HEK293T (cell line): ENCODE data around the gene ORM2.

Experiments
- CTCF ChIA-PET: fragments of 350-600 bp; formaldehyde crosslinking; extraction: SDS; loops from one replicate; lab custom pipeline; 2021; ENCODE audit warnings: antibody characterized with exemption, inconsistent platforms; lab: Yijun Ruan, JAX
- POLR2A ChIA-PET: fragments of 350-600 bp; formaldehyde crosslinking; extraction: SDS; loops from one replicate; lab custom pipeline; 2020; ENCODE audit warnings: antibody characterized with exemption, inconsistent platforms; lab: Yijun Ruan, JAX
- DNase-seq: peaks from one replicate; pipeline ENCODE4 v3.0.0; 2012; ENCODE audit warnings: mixed read lengths; ENCODE audit errors: extremely low spot score
- ARNT ChIP-seq: fragments of 450-650 bp; IDR thresholded peaks from 2 replicates; pipeline ENCODE4 v1.6.1; 2017; ENCODE audit warnings: mild to moderate bottlenecking
- BHLHE40 ChIP-seq: fragments of 450-650 bp; IDR thresholded peaks from 2 replicates; pipeline ENCODE4 v1.6.1; 2016; ENCODE audit warnings: mild to moderate bottlenecking, moderate library complexity, borderline replicate concordance
- CTBP1 ChIP-seq: fragments of 450-650 bp; IDR thresholded peaks from 2 replicates; pipeline ENCODE4 v1.6.1; 2016; ENCODE audit warnings: borderline replicate concordance
- ELF4 ChIP-seq: fragments of 450-650 bp; IDR thresholded peaks from 2 replicates; pipeline ENCODE4 v1.6.1; 2017; ENCODE audit warnings: antibody characterized with exemption
- FOXA1 ChIP-seq: fragments of 450-650 bp; IDR thresholded peaks from 2 replicates; pipeline ENCODE4 v1.6.1; 2016; ENCODE audit warnings: mild to moderate bottlenecking
- FOXK2 ChIP-seq: fragments of 450-650 bp; IDR thresholded peaks from 2 replicates; pipeline ENCODE4 v1.6.1; 2016; ENCODE audit warnings: mild to moderate bottlenecking
- FOXM1 ChIP-seq: fragments of 450-650 bp; IDR thresholded peaks from 2 replicates; pipeline ENCODE4 v1.6.1; 2017; ENCODE audit warnings: mild to moderate bottlenecking, borderline replicate concordance
- HDGF ChIP-seq: fragments of 450-650 bp; IDR thresholded peaks from 2 replicates; pipeline ENCODE4 v1.6.1; 2017; ENCODE audit warnings: antibody characterized with exemption, borderline replicate concordance
- L3MBTL2 ChIP-seq: fragments of 450-650 bp; conservative IDR thresholded peaks from 2 replicates; pipeline ENCODE4 v1.6.1; 2016; ENCODE audit warnings: mild to moderate bottlenecking
- LEF1 ChIP-seq: fragments of 450-650 bp; IDR thresholded peaks from 2 replicates; pipeline ENCODE4 v1.6.1; 2017; ENCODE audit warnings: mild to moderate bottlenecking, borderline replicate concordance
- NFRKB ChIP-seq: fragments of 450-650 bp; IDR thresholded peaks from 2 replicates; pipeline ENCODE4 v1.6.1; 2016; ENCODE audit warnings: mild to moderate bottlenecking, moderate library complexity
- SP1 ChIP-seq: fragments of 450-650 bp; IDR thresholded peaks from 2 replicates; pipeline ENCODE4 v1.6.1; 2017
- SUZ12 ChIP-seq: fragments of 450-650 bp; IDR thresholded peaks from 2 replicates; pipeline ENCODE4 v1.6.1; 2016; ENCODE audit warnings: mild to moderate bottlenecking
- TARDBP ChIP-seq: fragments of 450-650 bp; IDR thresholded peaks from 2 replicates; pipeline ENCODE4 v1.6.1; 2016
- ZNF384 ChIP-seq: fragments of 450-650 bp; IDR thresholded peaks from 2 replicates; pipeline ENCODE4 v1.6.1; 2016
- TF ChIP-seq, protein P1 (sequence below): fragments of 450-650 bp; IDR thresholded peaks from 2 replicates; pipeline ENCODE4 v1.6.1; 2016

The ORM2 gene

DNA sequence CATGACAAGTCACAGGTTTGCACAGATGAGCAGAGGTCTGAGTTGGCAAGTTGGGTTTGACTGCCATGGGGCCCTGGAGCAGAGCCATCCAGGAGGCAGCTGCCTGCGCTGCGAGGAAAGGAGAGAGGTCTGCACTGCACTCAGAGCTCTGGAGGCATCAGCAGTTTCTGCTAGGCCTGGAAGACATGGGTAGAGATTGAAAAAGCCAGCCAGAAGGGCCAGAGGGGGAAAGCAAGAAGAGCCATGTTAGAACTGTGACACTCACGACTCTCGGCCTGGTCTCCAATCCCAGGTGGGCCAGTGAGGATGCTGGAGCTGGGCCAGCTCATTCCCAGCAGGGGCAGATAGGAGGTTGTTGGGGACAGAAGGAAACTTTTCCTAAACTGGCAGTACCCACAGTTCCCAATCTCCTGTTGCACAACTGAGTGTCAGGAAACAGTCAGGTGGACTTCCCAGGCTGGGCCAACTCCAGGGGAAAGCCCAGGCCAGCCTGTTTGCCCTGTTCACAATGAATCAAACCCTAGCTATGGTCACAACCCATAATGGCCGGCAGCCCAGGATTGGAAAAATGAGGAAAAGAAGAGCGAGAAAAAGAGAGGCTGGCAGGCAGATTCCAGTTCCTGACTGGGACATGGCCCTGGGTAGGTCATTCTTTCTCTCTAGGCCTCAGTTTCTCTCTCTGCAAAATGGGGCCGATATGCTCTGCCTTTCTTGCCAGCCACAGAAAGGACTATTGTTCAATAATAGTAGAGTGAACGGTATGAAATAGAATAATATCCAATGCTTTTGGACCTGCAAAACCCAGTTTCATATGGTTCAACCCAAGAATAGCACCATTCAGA, 14.6 kb upstream of the ORM2 start:
- DNase-seq: peak; percentile 4
- TF ChIP-seq, protein P1, sequence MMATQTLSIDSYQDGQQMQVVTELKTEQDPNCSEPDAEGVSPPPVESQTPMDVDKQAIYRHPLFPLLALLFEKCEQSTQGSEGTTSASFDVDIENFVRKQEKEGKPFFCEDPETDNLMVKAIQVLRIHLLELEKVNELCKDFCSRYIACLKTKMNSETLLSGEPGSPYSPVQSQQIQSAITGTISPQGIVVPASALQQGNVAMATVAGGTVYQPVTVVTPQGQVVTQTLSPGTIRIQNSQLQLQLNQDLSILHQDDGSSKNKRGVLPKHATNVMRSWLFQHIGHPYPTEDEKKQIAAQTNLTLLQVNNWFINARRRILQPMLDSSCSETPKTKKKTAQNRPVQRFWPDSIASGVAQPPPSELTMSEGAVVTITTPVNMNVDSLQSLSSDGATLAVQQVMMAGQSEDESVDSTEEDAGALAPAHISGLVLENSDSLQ: no peak
- no peak for TF ChIP-seq FOXM1
- TF ChIP-seq CTBP1: no peak
- TF ChIP-seq FOXK2: no peak
- TF ChIP-seq NFRKB: no peak
- no peak for TF ChIP-seq HDGF
- TF ChIP-seq ZNF384: no peak
- CTCF ChIA-PET: interaction anchor here (1.0 kb wide), 1 partner anchor 11 kb away, joined by 4 read pairs; no protein-coding TSS in a partner anchor
- POLR2A ChIA-PET: no interaction called here

DNA sequence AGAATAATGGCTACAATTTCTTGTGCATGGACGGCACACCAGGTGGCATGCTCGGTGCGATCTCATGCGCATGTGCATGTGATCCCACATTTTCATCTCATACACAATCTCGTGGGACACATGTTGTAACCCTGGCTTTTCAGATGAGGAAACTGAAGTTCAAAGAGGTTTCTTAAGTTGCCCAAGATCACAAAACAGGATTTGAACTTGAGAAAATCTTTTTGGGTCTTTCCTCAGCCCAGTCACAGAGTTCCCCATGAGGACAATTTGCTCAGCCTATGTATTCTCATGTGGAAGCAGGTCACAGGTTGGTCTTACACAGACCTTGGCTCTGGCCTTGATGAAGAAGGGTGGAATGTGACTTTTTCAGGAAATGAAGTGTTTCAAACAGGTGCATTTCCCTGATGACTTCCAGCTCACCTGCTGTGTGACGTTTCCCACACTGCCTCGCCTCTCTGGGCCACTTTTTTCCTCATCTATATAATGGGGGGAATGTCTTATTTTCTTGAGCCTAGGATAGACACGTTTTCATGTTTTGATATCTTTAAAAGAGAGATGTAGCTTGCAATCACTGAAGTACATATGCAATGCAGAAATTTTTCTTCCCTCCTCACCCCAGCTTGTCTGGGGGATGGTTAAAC, 13.8 kb upstream of the ORM2 start:
- CTCF ChIA-PET: interaction anchor here (0.7 kb wide), 1 partner anchor 10 kb away, joined by 3 read pairs; no protein-coding TSS in a partner anchor
- POLR2A ChIA-PET: no interaction called here
- no peak for DNase-seq
- no peak for TF ChIP-seq SP1
- no peak for TF ChIP-seq FOXM1
- TF ChIP-seq L3MBTL2: no peak
- TF ChIP-seq ELF4: no peak
- no peak for TF ChIP-seq LEF1
- TF ChIP-seq FOXK2: no peak
- no peak for TF ChIP-seq ZNF384
- no peak for TF ChIP-seq CTBP1
- no peak for TF ChIP-seq BHLHE40
- TF ChIP-seq HDGF: no peak
- no peak for TF ChIP-seq SUZ12
- TF ChIP-seq, protein P1: no peak
- TF ChIP-seq FOXA1: no peak

DNA sequence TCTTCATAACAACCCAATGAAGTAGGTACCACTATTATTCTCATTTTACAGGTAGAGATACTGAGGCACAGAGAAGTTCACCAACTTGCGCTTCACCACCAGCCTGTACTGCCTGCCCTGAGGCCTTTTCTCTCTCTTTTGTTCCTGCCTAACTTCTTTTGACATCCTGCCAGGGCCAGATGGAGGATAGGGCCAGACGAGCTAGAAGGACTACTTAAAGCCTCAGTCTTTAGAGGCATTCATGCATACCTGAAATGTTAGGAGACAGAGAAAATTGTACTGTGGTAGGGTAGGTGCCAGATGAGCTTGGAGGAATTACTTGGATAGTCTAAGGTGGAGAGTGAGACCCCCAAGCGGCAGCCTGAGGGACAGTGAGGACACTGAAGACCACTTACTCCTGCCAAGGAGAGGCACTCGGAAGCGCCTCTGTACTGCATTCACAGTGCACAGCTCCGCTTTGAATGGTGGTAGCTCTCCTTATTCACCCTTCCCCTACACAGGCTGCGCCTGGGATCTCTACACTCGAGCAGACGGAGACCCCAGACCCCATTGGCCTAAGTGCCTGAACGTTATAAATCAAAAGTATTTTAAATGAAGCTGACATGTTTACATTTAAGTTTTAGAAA, 13.0 kb upstream of the ORM2 start:
- peak; percentile 4 for DNase-seq
- ChIA-PET CTCF (interaction anchor here (0.7 to 1.3 kb wide), 2 partner anchors 11 to 26 kb away, joined by 3 to 5 read pairs; no protein-coding TSS in a partner anchor), POLR2A (no interaction called here)
- no peak for TF ChIP-seq L3MBTL2
- no peak for TF ChIP-seq SP1
- TF ChIP-seq ARNT: no peak
- no peak for TF ChIP-seq BHLHE40
- no peak for TF ChIP-seq LEF1
- TF ChIP-seq ZNF384: no peak
- TF ChIP-seq SUZ12: no peak
- TF ChIP-seq TARDBP: no peak
- no peak for TF ChIP-seq FOXM1
- no peak for TF ChIP-seq FOXK2
- TF ChIP-seq NFRKB: no peak
- TF ChIP-seq, protein P1: no peak
- no peak for TF ChIP-seq ELF4
- TF ChIP-seq HDGF: no peak

DNA sequence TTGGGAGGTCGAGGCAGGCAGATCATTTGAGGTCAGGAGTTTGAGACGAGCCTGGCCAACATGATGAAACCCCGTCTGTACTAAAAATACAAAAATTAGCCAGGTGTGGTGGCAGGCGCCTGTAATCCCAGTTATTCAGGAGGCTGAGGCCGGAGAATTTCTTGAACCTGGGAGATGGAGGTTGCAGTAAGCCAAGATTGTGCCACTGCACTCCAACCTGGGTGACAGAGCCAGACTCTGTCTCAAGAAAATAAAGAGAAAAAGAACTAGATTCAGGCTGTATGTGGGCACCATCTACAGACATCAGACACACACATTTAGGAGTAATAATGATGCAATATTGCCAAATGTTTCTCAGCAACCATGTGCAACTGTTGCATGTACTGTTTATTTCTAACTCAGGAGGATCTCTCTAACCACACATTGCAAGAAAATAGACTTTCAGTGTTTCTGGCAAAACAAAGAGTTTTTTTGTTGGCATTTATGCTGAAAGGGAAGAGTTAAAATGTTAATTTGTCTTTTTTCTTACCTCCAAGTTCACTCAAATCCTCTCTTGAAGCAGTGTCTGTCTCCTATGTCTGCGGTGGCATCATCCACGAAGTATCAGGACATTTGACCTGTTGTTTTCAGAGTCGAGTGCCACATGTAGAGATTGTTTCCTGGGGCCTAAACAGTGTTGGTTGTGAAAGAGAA, 11.9 kb upstream of the ORM2 start:
- TF ChIP-seq SUZ12: no peak
- no peak for TF ChIP-seq FOXM1
- CTCF ChIA-PET: interaction anchor here (1.3 kb wide), 1 partner anchor 27 kb away, joined by 5 read pairs; no protein-coding TSS in a partner anchor
- DNase-seq: peak; percentile 4
- POLR2A ChIA-PET: no interaction called here

DNA sequence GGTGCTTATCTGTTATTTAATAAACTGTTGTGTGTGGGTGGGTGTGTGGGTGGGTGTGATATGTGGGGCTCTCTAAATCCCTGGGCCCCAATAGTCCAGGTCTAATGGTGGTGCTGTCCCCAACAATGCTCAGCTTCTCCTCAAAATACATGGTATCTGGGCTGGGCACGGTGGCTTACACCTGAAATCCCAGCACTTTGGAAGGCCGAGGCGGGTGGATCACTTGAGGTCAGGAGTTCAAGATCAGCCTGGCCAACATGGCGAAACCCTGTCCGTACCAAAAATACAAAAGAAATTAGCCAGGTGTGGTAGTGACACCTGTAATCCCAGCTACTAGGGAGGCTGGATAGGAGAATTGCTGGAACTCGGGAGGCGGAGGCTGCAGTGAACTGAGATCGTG, 11.3 kb upstream of the ORM2 start:
- POLR2A ChIA-PET: no interaction called here
- DNase-seq: no peak
- CTCF ChIA-PET: no interaction called here
- no peak for TF ChIP-seq BHLHE40
- TF ChIP-seq L3MBTL2: no peak
- TF ChIP-seq HDGF: no peak
- no peak for TF ChIP-seq CTBP1
- TF ChIP-seq SUZ12: no peak
- TF ChIP-seq NFRKB: no peak
- TF ChIP-seq ELF4: no peak
- no peak for TF ChIP-seq FOXK2
